CD4-positive, CD25-positive, alpha-beta regulatory T cell (primary cell): ENCODE data around the gene OR2L3. TPM values are rescaled to one million over a fixed set of nuclear protein-coding genes. Genes with fewer than 3 reads are reported as not detected.

Source experiments
- ATAC-seq, 2 donors: fragments of 150-1000 bp; cut with Tn5 transposase; one replicate each; pipeline ENCODE4 v1.10.0; 2021; ENCODE audit warnings: low read depth in 2 of 2, moderate number of reproducible peaks in 2 of 2, moderate library complexity in 1 of 2
- DNase-seq, 3 donors: peaks; one replicate each; pipeline versions ENCODE4 v3.0.0 to v3.0.0-alpha.2; 2012 to 2022; ENCODE audit warnings: mixed read lengths in 1 of 3
- H3K27ac ChIP-seq: one replicate; pipeline ENCODE4 v1.7.0; 2013; ENCODE audit warnings: mild to moderate bottlenecking, low read length; ENCODE audit not compliant: insufficient read depth, poor library complexity, severe bottlenecking
- H3K27me3 ChIP-seq: one replicate; pipeline ENCODE4 v1.7.0; 2013; ENCODE audit warnings: low read length; ENCODE audit not compliant: control insufficient read depth, insufficient read depth
- H3K36me3 ChIP-seq: one replicate; pipeline ENCODE4 v1.7.0; 2013; ENCODE audit warnings: mild to moderate bottlenecking, low read length, moderate library complexity; ENCODE audit not compliant: control insufficient read depth, insufficient read depth
- H3K4me1 ChIP-seq: 2 replicates; pipeline ENCODE4 v1.7.0; 2013; ENCODE audit warnings: mild to moderate bottlenecking, low read length; ENCODE audit not compliant: insufficient read depth, control insufficient read depth, poor library complexity, severe bottlenecking
- H3K4me3 ChIP-seq: one replicate; pipeline ENCODE4 v1.7.0; 2013; ENCODE audit warnings: low read depth, mild to moderate bottlenecking, low read length, moderate library complexity
- H3K9me3 ChIP-seq, 2 experiments: 1 replicate in 1 of 2; 2 replicates in 1 of 2; pipeline ENCODE4 v1.7.0; 2013; ENCODE audit warnings: low read length in 2 of 2, mild to moderate bottlenecking in 1 of 2, moderate library complexity in 1 of 2; ENCODE audit not compliant: control insufficient read depth in 2 of 2
- H3K27ac Mint-ChIP-seq, 3 donors: one replicate each; pipeline ENCODE4 v1.8.0; 2020 to 2022; ENCODE audit warnings: mild to moderate bottlenecking in 3 of 3, mixed read lengths in 3 of 3, moderate library complexity in 2 of 3
- H3K27me3 Mint-ChIP-seq: one replicate; pipeline ENCODE4 v1.8.0; 2022; ENCODE audit warnings: mild to moderate bottlenecking, mixed read lengths
- H3K36me3 Mint-ChIP-seq: one replicate; pipeline ENCODE4 v1.8.0; 2020; ENCODE audit warnings: mixed read lengths
- H3K4me1 Mint-ChIP-seq, 4 donors: one replicate each; pipeline ENCODE4 v1.8.0; 2020 to 2022; ENCODE audit warnings: mixed read lengths in 4 of 4, mild to moderate bottlenecking in 1 of 4
- H3K4me3 Mint-ChIP-seq, 4 donors: one replicate each; pipeline ENCODE4 v1.8.0; 2020 to 2022; ENCODE audit warnings: mild to moderate bottlenecking in 4 of 4, mixed read lengths in 4 of 4, moderate library complexity in 3 of 4
- H3K9me3 Mint-ChIP-seq, 7 donors: one replicate each; pipeline ENCODE4 v1.8.0; 2020 to 2022; ENCODE audit warnings: mixed read lengths in 7 of 7, mild to moderate bottlenecking in 3 of 7, moderate library complexity in 2 of 7
- polyA plus RNA-seq, 4 donors: library from polyadenylated mRNA; unstranded; fragments of 300-500 nt; fragmentation: Illumina TruSeq; gene quantifications; one replicate each; pipeline ENCODE4 v1.2.3, GENCODE V29; 2021
- total RNA-seq: library from RNA; stranded (reverse); gene quantifications from one replicate; pipeline ENCODE4 v1.2.3, GENCODE V29; 2022

The OR2L3 gene
- total and polyA plus RNA-seq, 5 donors from 2014 or later, result not detected

- Histone ChIP-seq H3K27ac (no peak overlapping the region), H3K36me3 (no peaks in the 10 kb centered on the region), H3K4me1 (no peaks in the 10 kb centered on the region), H3K27me3 (no peaks in the 10 kb centered on the region), H3K4me3 (no peak overlapping the region), H3K9me3 (no peaks in the 10 kb centered on the region)
- Mint-ChIP-seq H3K36me3 (no peaks in the 10 kb centered on the region), H3K27me3 (no peaks in the 10 kb centered on the region), H3K4me1 (no peaks in the 10 kb centered on the region), H3K9me3 (peaks cover 0 to 11% (median 4%) of the 10 kb centered on the region in 7 donors), H3K4me3 (no peak overlapping the region), H3K27ac (no peak overlapping the region)
- DNase-seq (no peak), ATAC-seq (no peak)
Measured at GRCh38 chr1:248098529-248098928, 51.9 kb downstream of the OR2L3 start.

GRCh38 chr1:248102847-248103246, 56.2 kb downstream of the OR2L3 start:
- Histone ChIP-seq H3K4me1 (no peaks in the 10 kb centered on the region), H3K9me3 (no peaks in the 10 kb centered on the region), H3K27me3 (no peaks in the 10 kb centered on the region), H3K27ac (no peak overlapping the region), H3K4me3 (no peak overlapping the region), H3K36me3 (no peaks in the 10 kb centered on the region)
- H3K9me3 Mint-ChIP-seq, result peaks cover 0 to 19% (median 3%) of the 10 kb centered on the region in 7 donors
- H3K4me3 Mint-ChIP-seq, result no peak overlapping the region
- H3K27ac Mint-ChIP-seq, result no peak overlapping the region
- no peaks in the 10 kb centered on the region for H3K27me3 Mint-ChIP-seq
- no peaks in the 10 kb centered on the region for H3K4me1 Mint-ChIP-seq
- no peak for DNase-seq
- H3K36me3 Mint-ChIP-seq, result no peaks in the 10 kb centered on the region
- ATAC-seq, result no peak

GRCh38 chr1:248111157-248111556, 64.5 kb downstream of the OR2L3 start:
- peaks cover 3 to 43% (median 17%) of the 10 kb centered on the region in 7 donors for H3K9me3 Mint-ChIP-seq
- no peak for DNase-seq
- Histone ChIP-seq H3K27ac (no peak overlapping the region), H3K27me3 (no peaks in the 10 kb centered on the region), H3K4me1 (no peaks in the 10 kb centered on the region), H3K4me3 (no peak overlapping the region), H3K9me3 (peaks cover 14 to 31% of the 10 kb centered on the region in 2 experiments), H3K36me3 (no peaks in the 10 kb centered on the region)
- no peaks in the 10 kb centered on the region for H3K36me3 Mint-ChIP-seq
- H3K27ac Mint-ChIP-seq, result no peak overlapping the region
- H3K4me1 Mint-ChIP-seq, result no peaks in the 10 kb centered on the region
- H3K27me3 Mint-ChIP-seq, result no peaks in the 10 kb centered on the region
- ATAC-seq, result no peak
- no peak overlapping the region for H3K4me3 Mint-ChIP-seq

Other genes starting within 250 kb of the OR2L3 start
- gene OR14A16, start 222.7 kb upstream of the OR2L3 start, total RNA-seq, result not detected
- not detected for gene OR14A16, start 222.7 kb upstream of the OR2L3 start, polyA plus RNA-seq
- gene OR11L1, start 204.9 kb upstream of the OR2L3 start, total RNA-seq, result not detected
- gene OR11L1, start 204.9 kb upstream of the OR2L3 start, polyA plus RNA-seq, result not detected
- gene TRIM58, start 189.6 kb upstream of the OR2L3 start, total RNA-seq, result 2.9 TPM
- gene TRIM58, start 189.6 kb upstream of the OR2L3 start, polyA plus RNA-seq, result under 1 TPM in 1 of 4 donors, not detected in 3; 0.17 TPM
- not detected for gene OR2W3, start 151.2 kb upstream of the OR2L3 start, total RNA-seq
- not detected for gene OR2W3, start 151.2 kb upstream of the OR2L3 start, polyA plus RNA-seq
- not detected for gene OR2T8, start 126.6 kb upstream of the OR2L3 start, total RNA-seq
- gene OR2T8, start 126.6 kb upstream of the OR2L3 start, polyA plus RNA-seq, result not detected
- not detected for gene OR2AJ1, start 121.9 kb upstream of the OR2L3 start, total RNA-seq
- gene OR2AJ1, start 121.9 kb upstream of the OR2L3 start, polyA plus RNA-seq, result not detected
- 0.42 TPM for gene OR2L8, start 98.0 kb upstream of the OR2L3 start, total RNA-seq
- gene OR2L8, start 98.0 kb upstream of the OR2L3 start, polyA plus RNA-seq, result not detected
- gene OR2AK2, start 81.6 kb upstream of the OR2L3 start, total RNA-seq, result not detected
- not detected for gene OR2AK2, start 81.6 kb upstream of the OR2L3 start, polyA plus RNA-seq
- gene OR2L5, start 33.2 kb upstream of the OR2L3 start, total RNA-seq, result not detected
- not detected for gene OR2L5, start 33.2 kb upstream of the OR2L3 start, polyA plus RNA-seq
- gene OR2L2, start 16.8 kb upstream of the OR2L3 start, total RNA-seq, result 0.35 TPM
- under 1 TPM in 1 of 4 donors, not detected in 3; 0.49 TPM for gene OR2L2, start 16.8 kb upstream of the OR2L3 start, polyA plus RNA-seq
- gene OR2L13, start 48.3 kb downstream of the OR2L3 start, total RNA-seq, result not detected
- not detected for gene OR2L13, start 48.3 kb downstream of the OR2L3 start, polyA plus RNA-seq
- not detected for gene OR2M5, start 98.3 kb downstream of the OR2L3 start, total RNA-seq
- not detected for gene OR2M5, start 98.3 kb downstream of the OR2L3 start, polyA plus RNA-seq
- not detected for gene OR2M2, start 128.0 kb downstream of the OR2L3 start, total RNA-seq
- not detected for gene OR2M2, start 128.0 kb downstream of the OR2L3 start, polyA plus RNA-seq
- not detected for gene OR2M3, start 150.4 kb downstream of the OR2L3 start, total RNA-seq
- gene OR2M3, start 150.4 kb downstream of the OR2L3 start, polyA plus RNA-seq, result not detected
- gene OR2M4, start 184.6 kb downstream of the OR2L3 start, total RNA-seq, result not detected
- not detected for gene OR2M4, start 184.6 kb downstream of the OR2L3 start, polyA plus RNA-seq
- not detected for gene OR2T33, start 231.1 kb downstream of the OR2L3 start, total RNA-seq
- not detected for gene OR2T33, start 231.1 kb downstream of the OR2L3 start, polyA plus RNA-seq